ENCODE data around the gene MAP2K6. TPM values are rescaled to one million over a fixed set of nuclear protein-coding genes. Genes with fewer than 3 reads are reported as not detected.

The MAP2K6 gene
- total RNA-seq, 2 donors from 2014 or later = 5.4 to 14.1 TPM

GRCh38 chr17:69489313-69489712 lies 74.8 kb downstream of the MAP2K6 start:
- Histone ChIP-seq H3K27me3 (replicated peaks; ENCODE audit: insufficient read depth) (no peaks in the 10 kb centered on the region), H3K9me3 (no peaks in the 10 kb centered on the region), H3K27ac (no peak overlapping the region), H3K4me1 (replicated peaks) (no peaks in the 10 kb centered on the region), H3K4me3 (no peak overlapping the region), H3K36me3 (no peaks in the 10 kb centered on the region)
- WGBS = 93% methylated on average over 4 of the region's 4 CpGs
- TF ChIP-seq POLR2AphosphoS5 (IDR thresholded peaks at IDR 0.05) = no peak
- TF ChIP-seq POLR2A (IDR thresholded peaks at IDR 0.05) = no peak
- no peak for TF ChIP-seq CTCF (IDR thresholded peaks at IDR 0.05)
- DNase-seq (ENCODE audit: low spot score) = no peak
- intact Hi-C loops (cut with DNase I) = no loop called here

GRCh38 chr17:69492410-69493071 lies 78.0 kb downstream of the MAP2K6 start:
- H3K27me3 ChIP-seq (replicated peaks; ENCODE audit: insufficient read depth) = no peaks in the 10 kb centered on the region
- H3K27ac ChIP-seq = no peak overlapping the region
- intact Hi-C loops (cut with DNase I) = no loop called here
- H3K9me3 ChIP-seq = no peaks in the 10 kb centered on the region
- no peaks in the 10 kb centered on the region for H3K36me3 ChIP-seq
- no peaks in the 10 kb centered on the region for H3K4me1 ChIP-seq (replicated peaks)
- TF ChIP-seq POLR2A (IDR thresholded peaks at IDR 0.05) = no peak
- TF ChIP-seq CTCF (IDR thresholded peaks at IDR 0.05) = no peak
- no peak for TF ChIP-seq POLR2AphosphoS5 (IDR thresholded peaks at IDR 0.05)
- WGBS = 57% methylated on average over 3 of the region's 3 CpGs
- DNase-seq (ENCODE audit: low spot score) = no peak
- no peak overlapping the region for H3K4me3 ChIP-seq

- Histone ChIP-seq H3K27me3 (replicated peaks; ENCODE audit: insufficient read depth) (no peaks in the 10 kb centered on the region), H3K4me1 (replicated peaks) (no peaks in the 10 kb centered on the region), H3K9me3 (no peaks in the 10 kb centered on the region), H3K36me3 (no peaks in the 10 kb centered on the region), H3K27ac (no peak overlapping the region), H3K4me3 (no peak overlapping the region)
- 94% methylated on average over 5 of the region's 5 CpGs for WGBS
- DNase-seq (ENCODE audit: low spot score) = no peak
- intact Hi-C loops (cut with DNase I) = no loop called here
- no peak for TF ChIP-seq POLR2A (IDR thresholded peaks at IDR 0.05)
- no peak for TF ChIP-seq CTCF (IDR thresholded peaks at IDR 0.05)
- TF ChIP-seq POLR2AphosphoS5 (IDR thresholded peaks at IDR 0.05) = no peak
Measured at GRCh38 chr17:69495787-69496186, 81.3 kb downstream of the MAP2K6 start.

GRCh38 chr17:69497161-69497560 lies 82.7 kb downstream of the MAP2K6 start:
- no peak for TF ChIP-seq CTCF (IDR thresholded peaks at IDR 0.05)
- no peak for TF ChIP-seq POLR2AphosphoS5 (IDR thresholded peaks at IDR 0.05)
- TF ChIP-seq POLR2A (IDR thresholded peaks at IDR 0.05) = no peak
- Histone ChIP-seq H3K27me3 (replicated peaks; ENCODE audit: insufficient read depth) (no peaks in the 10 kb centered on the region), H3K9me3 (no peaks in the 10 kb centered on the region), H3K27ac (no peak overlapping the region), H3K36me3 (no peaks in the 10 kb centered on the region), H3K4me3 (no peak overlapping the region), H3K4me1 (replicated peaks) (no peaks in the 10 kb centered on the region)
- 100% methylated on average over 1 of the region's 1 CpG for WGBS
- DNase-seq (ENCODE audit: low spot score) = no peak
- intact Hi-C loops (cut with DNase I) = no loop called here

GRCh38 chr17:69499318-69499717 lies 84.8 kb downstream of the MAP2K6 start:
- Histone ChIP-seq H3K36me3 (no peaks in the 10 kb centered on the region), H3K27ac (no peak overlapping the region), H3K4me3 (no peak overlapping the region), H3K4me1 (replicated peaks) (peaks cover under 1% of the 10 kb centered on the region), H3K9me3 (no peaks in the 10 kb centered on the region), H3K27me3 (replicated peaks; ENCODE audit: insufficient read depth) (no peaks in the 10 kb centered on the region)
- intact Hi-C loops (cut with DNase I) = no loop called here
- DNase-seq (ENCODE audit: low spot score) = no peak
- 90% methylated on average over 3 of the region's 3 CpGs for WGBS
- TF ChIP-seq POLR2A (IDR thresholded peaks at IDR 0.05) = no peak
- TF ChIP-seq CTCF (IDR thresholded peaks at IDR 0.05) = no peak
- TF ChIP-seq POLR2AphosphoS5 (IDR thresholded peaks at IDR 0.05) = no peak
